GM15510 (cell line): ENCODE results near the gene MAGI1.

ENCODE experiments used
- POLR2A ChIP-seq: IDR thresholded peaks from 3 replicates; pipeline ENCODE4 v1.6.1; 2011; ENCODE audit warnings: borderline replicate concordance; ENCODE audit not compliant: insufficient read length; ENCODE audit errors: extremely low read depth

Gene MAGI1

GRCh38 chr3:65829228-65829627, 209.5 kb downstream of the MAGI1 start:
- TF ChIP-seq POLR2A, result no peak

- TF ChIP-seq POLR2A, result no peak
Observed at GRCh38 chr3:65828706-65829105, 210.0 kb downstream of the MAGI1 start.

GRCh38 chr3:65827076-65827475, 211.6 kb downstream of the MAGI1 start:
- TF ChIP-seq POLR2A, result no peak

- TF ChIP-seq POLR2A, result no peak
Observed at GRCh38 chr3:65824166-65824565, 214.6 kb downstream of the MAGI1 start.

GRCh38 chr3:65820600-65820999, 218.1 kb downstream of the MAGI1 start:
- no peak for TF ChIP-seq POLR2A

- TF ChIP-seq POLR2A, result no peak
Observed at GRCh38 chr3:65819896-65820295, 218.8 kb downstream of the MAGI1 start.

GRCh38 chr3:65817553-65818126, 221.1 kb downstream of the MAGI1 start:
- TF ChIP-seq POLR2A, result no peak

GRCh38 chr3:65816208-65816607, 222.5 kb downstream of the MAGI1 start:
- no peak for TF ChIP-seq POLR2A

GRCh38 chr3:65814845-65815578, 223.7 kb downstream of the MAGI1 start:
- no peak for TF ChIP-seq POLR2A

GRCh38 chr3:65811892-65812291, 226.8 kb downstream of the MAGI1 start:
- no peak for TF ChIP-seq POLR2A

GRCh38 chr3:65811086-65811761, 227.5 kb downstream of the MAGI1 start:
- TF ChIP-seq POLR2A, result no peak

GRCh38 chr3:65810302-65810701, 228.4 kb downstream of the MAGI1 start:
- no peak for TF ChIP-seq POLR2A

- TF ChIP-seq POLR2A, result no peak
Observed at GRCh38 chr3:65809641-65810150, 229.0 kb downstream of the MAGI1 start.

- TF ChIP-seq POLR2A, result no peak
Observed at GRCh38 chr3:65808824-65809223, 229.9 kb downstream of the MAGI1 start.

- no peak for TF ChIP-seq POLR2A
Observed at GRCh38 chr3:65808407-65808806, 230.3 kb downstream of the MAGI1 start.
